Globus pallidus (tissue), 1 donor: Measurements from ENCODE around the gene ADGRD2.

ENCODE experiments used
- DNase-seq: peaks from one replicate; pipeline ENCODE4 v3.0.0-alpha.2; 2015; ENCODE audit warnings: low spot score

Gene ADGRD2

GRCh38 chr9:124511891-124512805 lies 61.9 kb downstream of the ADGRD2 start:
- DNase-seq, result no peak

GRCh38 chr9:124512806-124513204 lies 62.6 kb downstream of the ADGRD2 start:
- DNase-seq, result no peak

GRCh38 chr9:124513376-124513994 lies 63.2 kb downstream of the ADGRD2 start:
- no peak for DNase-seq

- DNase-seq, result no peak
Observed at GRCh38 chr9:124514125-124514524, 63.9 kb downstream of the ADGRD2 start.

- DNase-seq, result no peak
Observed at GRCh38 chr9:124514874-124515273, 64.6 kb downstream of the ADGRD2 start.

GRCh38 chr9:124517600-124517999 lies 67.3 kb downstream of the ADGRD2 start:
- no peak for DNase-seq

- DNase-seq, result no peak
Observed at GRCh38 chr9:124518116-124518515, 67.9 kb downstream of the ADGRD2 start.

GRCh38 chr9:124520206-124520596 lies 70.0 kb downstream of the ADGRD2 start:
- DNase-seq, result peak; percentile 82

GRCh38 chr9:124521142-124521541 lies 70.9 kb downstream of the ADGRD2 start:
- no peak for DNase-seq

- no peak for DNase-seq
Observed at GRCh38 chr9:124522121-124523098, 72.2 kb downstream of the ADGRD2 start.

GRCh38 chr9:124526174-124526573 lies 75.9 kb downstream of the ADGRD2 start:
- DNase-seq, result no peak

- DNase-seq, result no peak
Observed at GRCh38 chr9:124527781-124528180, 77.5 kb downstream of the ADGRD2 start.
